BJ (cell line): Measurements from ENCODE around the gene UNC45B. TPM values are rescaled to one million over a fixed set of nuclear protein-coding genes. Genes with fewer than 3 reads are reported as not detected.
"Not testable (repeated sequence)": the region's sequence is repeated elsewhere in the genome, so short reads cannot be mapped to it uniquely, and the experiment has no call there.

Experiments
- CTCF ChIA-PET: fragments of 350-600 bp; formaldehyde crosslinking; extraction: SDS; loops from one replicate; lab custom pipeline; 2021; ENCODE audit warnings: antibody characterized with exemption, inconsistent platforms; lab: Yijun Ruan, JAX
- POLR2A ChIA-PET: fragments of 300-600 bp; sonication (Branson Sonifier 250); formaldehyde crosslinking; extraction: SDS; loops from one replicate; lab custom pipeline; 2021; ENCODE audit warnings: antibody characterized with exemption; lab: Charles Lee
- DNase-seq: peaks from one replicate; pipeline ENCODE4 v3.0.0-alpha.2; 2011; ENCODE audit warnings: low read depth
- H3K27me3 ChIP-seq: 2 replicates; pipeline ENCODE4 v1.6.0; 2011; ENCODE audit warnings: low read length; ENCODE audit not compliant: control insufficient read depth, insufficient read depth
- H3K36me3 ChIP-seq: 2 replicates; pipeline ENCODE4 v1.5.1; 2011; ENCODE audit warnings: low read length; ENCODE audit not compliant: control insufficient read depth, insufficient read depth
- H3K4me3 ChIP-seq: 2 replicates; pipeline ENCODE4 v1.5.1; 2011; ENCODE audit warnings: low read depth, mild to moderate bottlenecking, control low read depth, low read length
- polyA plus RNA-seq: library from polyadenylated mRNA; depleted of rRNA; stranded (reverse); fragments of >200 nt; gene quantifications from 2 replicates; pipeline ENCODE4 v1.2.3, GENCODE V29; 2011
- TF ChIP-seq, protein P1 (sequence below): IDR thresholded peaks from 2 replicates; pipeline ENCODE4 v1.5.1; 2011; ENCODE audit warnings: low read depth, mild to moderate bottlenecking, control low read depth, inconsistent platforms, low read length, moderate library complexity; ENCODE audit not compliant: insufficient read depth

Gene UNC45B
- polyA plus RNA-seq, 1 experiment: not detected

DNA sequence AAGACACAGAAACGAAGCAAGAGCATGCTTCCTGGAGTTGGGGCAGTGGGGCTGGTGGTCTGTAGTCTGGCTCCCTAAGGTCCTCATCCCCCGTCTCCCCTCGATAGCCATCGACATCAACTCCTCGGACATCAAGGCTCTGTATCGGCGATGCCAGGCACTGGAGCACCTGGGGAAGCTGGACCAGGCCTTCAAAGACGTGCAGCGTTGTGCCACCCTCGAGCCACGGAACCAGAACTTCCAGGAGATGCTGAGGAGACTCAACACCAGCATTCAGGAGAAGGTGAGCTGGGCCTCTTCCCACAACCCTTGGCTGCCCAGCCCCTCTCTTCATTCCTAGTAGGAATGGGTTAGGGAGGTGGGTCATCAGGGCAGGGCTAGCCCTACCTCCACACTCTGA is 2.3 kb downstream of the UNC45B start:
- no peak for DNase-seq
- ChIA-PET POLR2A (no interaction called here), CTCF (interaction anchor here (0.6 kb wide), 1 partner anchor 160 kb away, joined by 6 read pairs; no protein-coding TSS in a partner anchor)
- no peaks in the 10 kb centered on the region for H3K36me3 ChIP-seq
- no peak overlapping the region for H3K4me3 ChIP-seq
- peaks cover 7% of the 10 kb centered on the region for H3K27me3 ChIP-seq
- TF ChIP-seq, protein P1, sequence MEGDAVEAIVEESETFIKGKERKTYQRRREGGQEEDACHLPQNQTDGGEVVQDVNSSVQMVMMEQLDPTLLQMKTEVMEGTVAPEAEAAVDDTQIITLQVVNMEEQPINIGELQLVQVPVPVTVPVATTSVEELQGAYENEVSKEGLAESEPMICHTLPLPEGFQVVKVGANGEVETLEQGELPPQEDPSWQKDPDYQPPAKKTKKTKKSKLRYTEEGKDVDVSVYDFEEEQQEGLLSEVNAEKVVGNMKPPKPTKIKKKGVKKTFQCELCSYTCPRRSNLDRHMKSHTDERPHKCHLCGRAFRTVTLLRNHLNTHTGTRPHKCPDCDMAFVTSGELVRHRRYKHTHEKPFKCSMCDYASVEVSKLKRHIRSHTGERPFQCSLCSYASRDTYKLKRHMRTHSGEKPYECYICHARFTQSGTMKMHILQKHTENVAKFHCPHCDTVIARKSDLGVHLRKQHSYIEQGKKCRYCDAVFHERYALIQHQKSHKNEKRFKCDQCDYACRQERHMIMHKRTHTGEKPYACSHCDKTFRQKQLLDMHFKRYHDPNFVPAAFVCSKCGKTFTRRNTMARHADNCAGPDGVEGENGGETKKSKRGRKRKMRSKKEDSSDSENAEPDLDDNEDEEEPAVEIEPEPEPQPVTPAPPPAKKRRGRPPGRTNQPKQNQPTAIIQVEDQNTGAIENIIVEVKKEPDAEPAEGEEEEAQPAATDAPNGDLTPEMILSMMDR: no peak

DNA sequence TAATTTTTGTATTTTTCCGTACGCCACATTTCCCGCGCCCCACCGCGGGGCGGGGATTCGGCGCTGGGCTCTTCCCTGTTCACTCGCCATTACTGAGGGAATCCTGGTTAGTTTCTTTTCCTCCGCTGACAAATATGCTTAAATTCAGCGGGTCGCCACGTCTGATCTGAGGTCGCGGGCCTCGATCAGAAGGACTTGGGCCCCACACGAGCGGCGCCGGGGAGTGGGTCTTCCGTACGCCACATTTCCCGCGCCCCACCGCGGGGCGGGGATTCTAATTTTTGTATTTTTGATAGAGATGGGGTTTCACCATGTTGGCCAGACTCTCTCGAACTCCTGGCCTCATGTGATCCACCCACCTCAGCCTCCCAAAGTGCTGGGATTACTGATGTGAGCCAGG is 3.5 kb downstream of the UNC45B start:
- POLR2A ChIA-PET, H3K27me3 ChIP-seq, DNase-seq, H3K4me3 ChIP-seq, H3K36me3 ChIP-seq: not testable (repeated sequence)
- CTCF ChIA-PET: interaction anchor here (0.6 kb wide), 1 partner anchor 17 kb away, joined by 3 read pairs; no protein-coding TSS in a partner anchor

DNA sequence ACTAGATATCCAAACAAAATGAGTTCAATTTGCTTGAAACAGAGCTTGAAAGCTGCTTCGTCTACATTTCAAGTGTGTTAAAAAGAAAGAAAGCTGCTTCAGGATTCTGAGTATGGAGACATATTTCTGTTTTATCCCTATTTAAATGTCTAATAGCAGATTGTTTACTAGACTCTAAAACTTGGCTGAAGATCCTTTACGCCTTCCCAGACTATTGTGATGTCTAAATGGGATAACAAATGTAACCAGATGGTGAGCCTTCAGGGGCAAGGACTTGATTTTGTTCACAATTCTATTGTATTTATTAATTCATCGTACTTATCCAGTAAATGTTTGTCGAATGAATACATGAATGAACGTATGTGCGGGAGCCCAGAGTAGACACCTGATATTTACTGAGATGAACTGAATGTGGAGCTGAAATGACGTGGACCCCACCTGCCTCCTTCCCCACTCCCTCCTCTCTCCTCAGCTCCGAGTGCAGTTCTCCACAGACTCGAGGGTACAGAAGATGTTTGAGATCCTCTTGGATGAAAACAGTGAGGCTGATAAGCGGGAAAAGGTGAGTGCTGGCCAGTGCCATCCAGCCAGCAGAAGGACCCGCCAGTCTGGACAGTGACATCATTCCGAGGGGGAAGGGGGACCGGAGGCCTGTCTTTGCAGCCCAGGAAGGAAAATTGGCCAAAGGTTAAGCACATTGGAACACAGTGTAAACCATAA is 5.0 kb downstream of the UNC45B start:
- TF ChIP-seq, protein P1: no peak
- H3K36me3 ChIP-seq: no peaks in the 10 kb centered on the region
- ChIA-PET POLR2A (no interaction called here), CTCF (interaction anchor here (0.9 to 1.6 kb wide), 2 partner anchors 8 to 12 kb away, joined by 3 read pairs; no protein-coding TSS in a partner anchor)
- DNase-seq: no peak
- peaks cover 7% of the 10 kb centered on the region for H3K27me3 ChIP-seq
- no peak overlapping the region for H3K4me3 ChIP-seq

DNA sequence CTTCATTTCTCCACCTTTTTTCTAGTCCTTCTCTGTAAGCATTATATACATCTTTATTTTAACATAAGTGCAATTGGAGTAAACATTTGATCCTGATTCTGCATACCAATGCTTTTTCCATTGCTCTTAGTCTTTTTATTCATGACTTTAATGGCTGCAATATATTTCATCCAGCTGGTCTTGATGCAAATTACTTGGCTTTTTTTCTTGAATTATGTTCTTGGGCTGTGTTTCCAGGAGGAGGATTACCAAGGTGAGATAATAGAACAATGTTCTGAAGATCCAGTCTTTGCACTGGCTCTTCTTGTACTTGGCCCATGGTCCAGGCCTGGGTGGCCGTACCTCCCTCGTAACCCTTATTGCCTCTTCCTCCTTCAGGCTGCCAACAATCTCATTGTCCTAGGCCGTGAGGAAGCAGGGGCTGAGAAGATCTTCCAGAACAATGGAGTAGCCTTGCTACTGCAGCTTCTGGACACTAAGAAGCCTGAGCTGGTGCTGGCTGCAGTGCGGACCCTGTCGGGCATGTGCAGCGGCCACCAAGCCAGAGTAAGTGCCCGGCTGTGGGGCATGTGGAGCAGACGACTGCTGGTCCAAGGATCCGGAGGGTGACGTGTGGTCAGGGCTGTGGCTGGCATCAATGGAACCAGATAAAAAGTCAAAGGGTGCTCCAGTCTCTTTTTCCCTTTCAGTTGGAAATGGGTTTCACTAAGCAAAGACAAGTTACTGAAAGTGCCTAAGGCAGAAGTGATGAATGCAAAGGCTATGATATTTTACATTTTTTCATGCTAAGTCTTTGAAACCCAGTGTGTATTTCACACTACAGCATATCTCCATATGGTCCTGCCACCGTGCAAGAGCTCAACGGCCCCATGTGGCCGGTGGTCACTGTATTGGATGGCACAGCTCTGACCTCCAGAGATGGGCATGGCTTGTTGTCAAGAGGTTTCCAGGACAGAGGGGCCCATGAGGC is 6.9 kb downstream of the UNC45B start:
- no peak overlapping the region for H3K4me3 ChIP-seq
- TF ChIP-seq, protein P1: no peak
- POLR2A ChIA-PET: no interaction called here
- H3K36me3 ChIP-seq: no peaks in the 10 kb centered on the region
- DNase-seq: no peak
- CTCF ChIA-PET: no interaction called here
- peaks cover 9% of the 10 kb centered on the region for H3K27me3 ChIP-seq

DNA sequence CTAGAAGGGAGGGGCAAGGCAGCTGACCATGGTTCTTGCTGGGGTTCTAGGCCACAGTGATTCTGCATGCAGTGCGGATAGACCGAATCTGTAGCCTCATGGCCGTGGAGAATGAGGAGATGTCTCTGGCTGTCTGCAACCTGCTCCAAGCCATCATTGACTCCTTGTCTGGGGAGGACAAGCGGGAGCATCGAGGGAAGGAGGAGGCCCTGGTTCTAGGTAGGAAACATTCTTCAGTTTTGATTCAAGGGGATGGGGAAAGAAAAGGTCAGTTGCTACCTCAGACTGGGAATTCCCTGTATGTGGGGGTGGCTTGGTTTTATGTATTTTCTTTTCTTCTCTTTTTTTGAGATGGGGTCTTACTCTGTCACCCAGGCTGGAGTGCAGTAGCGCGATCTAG is 7.6 kb downstream of the UNC45B start:
- Histone ChIP-seq H3K27me3 (peaks cover 9% of the 10 kb centered on the region), H3K36me3 (no peaks in the 10 kb centered on the region), H3K4me3 (no peak overlapping the region)
- CTCF ChIA-PET: no interaction called here
- POLR2A ChIA-PET: no interaction called here
- DNase-seq: no peak
- TF ChIP-seq, protein P1: no peak
